ENCODE results near the gene CEP57L1. TPM values are rescaled to one million over a fixed set of nuclear protein-coding genes. Genes with fewer than 3 reads are reported as not detected.

The CEP57L1 gene
- total RNA-seq, 4 donors from 2014 or later = 20.4 to 30.1 (median 26.1) TPM

- TF ChIP-seq CTCF (IDR thresholded peaks at IDR 0.05; ENCODE audit: low read depth) = no peak
Measured at GRCh38 chr6:109170333-109170732, 75.0 kb downstream of the CEP57L1 start.

- TF ChIP-seq CTCF (IDR thresholded peaks at IDR 0.05; ENCODE audit: low read depth) = no peak
Measured at GRCh38 chr6:109172101-109172746, 76.9 kb downstream of the CEP57L1 start.

GRCh38 chr6:109174916-109175315, 79.6 kb downstream of the CEP57L1 start:
- no peak for TF ChIP-seq CTCF (IDR thresholded peaks at IDR 0.05; ENCODE audit: low read depth)

- no peak for TF ChIP-seq CTCF (IDR thresholded peaks at IDR 0.05; ENCODE audit: low read depth)
Measured at GRCh38 chr6:109178921-109179320, 83.6 kb downstream of the CEP57L1 start.

GRCh38 chr6:109179507-109179906, 84.2 kb downstream of the CEP57L1 start:
- TF ChIP-seq CTCF (IDR thresholded peaks at IDR 0.05; ENCODE audit: low read depth) = no peak

GRCh38 chr6:109182578-109182977, 87.3 kb downstream of the CEP57L1 start:
- TF ChIP-seq CTCF (IDR thresholded peaks at IDR 0.05; ENCODE audit: low read depth) = no peak

- TF ChIP-seq CTCF (IDR thresholded peaks at IDR 0.05; ENCODE audit: low read depth) = no peak
Measured at GRCh38 chr6:109183109-109183650, 87.9 kb downstream of the CEP57L1 start.

Measured in subcutaneous adipose tissue (tissue), 4 donors.